ENCODE measurements around the gene F8.
A peak's percentile ranks its signal among the peaks of the same experiment; 100 is the strongest.
"Not testable (repeated sequence)": the region's sequence is repeated elsewhere in the genome, so short reads cannot be mapped to it uniquely, and the experiment has no call there.

F8 gene

GRCh38 chrX:155009994-155010472, 12.5 kb downstream of the F8 start:
- H3K4me3 Mint-ChIP-seq: no peak overlapping the region
- H3K36me3 Mint-ChIP-seq: no peaks in the 10 kb centered on the region
- peaks cover 2% of the 10 kb centered on the region for H3K4me1 Mint-ChIP-seq (ENCODE audit: low read depth)
- H3K27me3 Mint-ChIP-seq: no peaks in the 10 kb centered on the region
- no peaks in the 10 kb centered on the region for H3K9me3 Mint-ChIP-seq (ENCODE audit: low read depth)
- no peak overlapping the region for H3K27ac Mint-ChIP-seq

GRCh38 chrX:155008578-155008977, 13.9 kb downstream of the F8 start:
- H3K27me3 Mint-ChIP-seq; H3K4me3 Mint-ChIP-seq; H3K4me1 Mint-ChIP-seq (ENCODE audit: low read depth); H3K27ac Mint-ChIP-seq; H3K36me3 Mint-ChIP-seq; H3K9me3 Mint-ChIP-seq (ENCODE audit: low read depth): not testable (repeated sequence)

GRCh38 chrX:155006913-155007671, 15.4 kb downstream of the F8 start:
- not testable (repeated sequence) for H3K36me3 Mint-ChIP-seq; H3K4me1 Mint-ChIP-seq (ENCODE audit: low read depth); H3K27ac Mint-ChIP-seq; H3K9me3 Mint-ChIP-seq (ENCODE audit: low read depth); H3K27me3 Mint-ChIP-seq; H3K4me3 Mint-ChIP-seq

GRCh38 chrX:155006379-155006778, 16.1 kb downstream of the F8 start:
- not testable (repeated sequence) for H3K27me3 Mint-ChIP-seq; H3K27ac Mint-ChIP-seq; H3K4me3 Mint-ChIP-seq; H3K9me3 Mint-ChIP-seq (ENCODE audit: low read depth); H3K36me3 Mint-ChIP-seq; H3K4me1 Mint-ChIP-seq (ENCODE audit: low read depth)

- no peak overlapping the region for H3K27ac Mint-ChIP-seq
- no peak overlapping the region for H3K4me3 Mint-ChIP-seq
- H3K27me3 Mint-ChIP-seq: peaks cover 1% of the 10 kb centered on the region
- H3K9me3 Mint-ChIP-seq (ENCODE audit: low read depth): no peaks in the 10 kb centered on the region
- no peaks in the 10 kb centered on the region for H3K4me1 Mint-ChIP-seq (ENCODE audit: low read depth)
- no peaks in the 10 kb centered on the region for H3K36me3 Mint-ChIP-seq
Observed at GRCh38 chrX:155005190-155005589, 17.3 kb downstream of the F8 start.

GRCh38 chrX:155001873-155002272, 20.6 kb downstream of the F8 start:
- no peaks in the 10 kb centered on the region for H3K36me3 Mint-ChIP-seq
- H3K4me1 Mint-ChIP-seq (ENCODE audit: low read depth): no peaks in the 10 kb centered on the region
- no peak overlapping the region for H3K27ac Mint-ChIP-seq
- peaks cover 1% of the 10 kb centered on the region for H3K27me3 Mint-ChIP-seq
- no peak overlapping the region for H3K4me3 Mint-ChIP-seq
- no peaks in the 10 kb centered on the region for H3K9me3 Mint-ChIP-seq (ENCODE audit: low read depth)

- Mint-ChIP-seq H3K4me1 (ENCODE audit: low read depth) (no peaks in the 10 kb centered on the region), H3K27ac (no peak overlapping the region)
Observed at GRCh38 chrX:155000841-155001240, 21.7 kb downstream of the F8 start.

GRCh38 chrX:154998204-154998880, 24.2 kb downstream of the F8 start:
- no peaks in the 10 kb centered on the region for H3K9me3 Mint-ChIP-seq (ENCODE audit: low read depth)
- no peaks in the 10 kb centered on the region for H3K36me3 Mint-ChIP-seq
- H3K4me1 Mint-ChIP-seq (ENCODE audit: low read depth): no peaks in the 10 kb centered on the region
- H3K27me3 Mint-ChIP-seq: peaks cover 1% of the 10 kb centered on the region
- H3K27ac Mint-ChIP-seq: no peak overlapping the region
- no peak overlapping the region for H3K4me3 Mint-ChIP-seq

More at GRCh38 chrX:155000841-155001240, 21.7 kb downstream of the F8 start:
- Mint-ChIP-seq H3K4me3 (no peak overlapping the region), H3K27me3 (peaks cover 1% of the 10 kb centered on the region), H3K9me3 (ENCODE audit: low read depth) (no peaks in the 10 kb centered on the region), H3K36me3 (no peaks in the 10 kb centered on the region)

GRCh38 chrX:154991476-154991875, 31.0 kb downstream of the F8 start:
- Mint-ChIP-seq H3K36me3 (no peaks in the 10 kb centered on the region), H3K4me1 (ENCODE audit: low read depth) (peaks cover 17% of the 10 kb centered on the region), H3K9me3 (ENCODE audit: low read depth) (no peaks in the 10 kb centered on the region), H3K27me3 (no peaks in the 10 kb centered on the region), H3K27ac (peak overlapping the region; percentile 83), H3K4me3 (no peak overlapping the region)

- Mint-ChIP-seq H3K4me3 (peak overlapping the region; percentile 42), H3K36me3 (no peaks in the 10 kb centered on the region), H3K27me3 (no peaks in the 10 kb centered on the region), H3K27ac (peak overlapping the region; percentile 83), H3K9me3 (ENCODE audit: low read depth) (no peaks in the 10 kb centered on the region), H3K4me1 (ENCODE audit: low read depth) (peaks cover 17% of the 10 kb centered on the region)
Observed at GRCh38 chrX:154991039-154991438, 31.5 kb downstream of the F8 start.

GRCh38 chrX:154990496-154990895, 32.0 kb downstream of the F8 start:
- Mint-ChIP-seq H3K4me3 (no peak overlapping the region), H3K27me3 (no peaks in the 10 kb centered on the region), H3K36me3 (no peaks in the 10 kb centered on the region), H3K9me3 (ENCODE audit: low read depth) (no peaks in the 10 kb centered on the region), H3K27ac (peak overlapping the region; percentile 83), H3K4me1 (ENCODE audit: low read depth) (peaks cover 17% of the 10 kb centered on the region)

- Mint-ChIP-seq H3K36me3 (no peaks in the 10 kb centered on the region), H3K9me3 (ENCODE audit: low read depth) (no peaks in the 10 kb centered on the region), H3K27ac (no peak overlapping the region), H3K27me3 (no peaks in the 10 kb centered on the region), H3K4me3 (no peak overlapping the region), H3K4me1 (ENCODE audit: low read depth) (peaks cover 17% of the 10 kb centered on the region)
Observed at GRCh38 chrX:154988719-154989118, 33.8 kb downstream of the F8 start.

GRCh38 chrX:154987940-154988339, 34.6 kb downstream of the F8 start:
- H3K4me3 Mint-ChIP-seq: no peak overlapping the region
- no peaks in the 10 kb centered on the region for H3K9me3 Mint-ChIP-seq (ENCODE audit: low read depth)
- H3K36me3 Mint-ChIP-seq: no peaks in the 10 kb centered on the region
- no peak overlapping the region for H3K27ac Mint-ChIP-seq
- H3K27me3 Mint-ChIP-seq: no peaks in the 10 kb centered on the region
- H3K4me1 Mint-ChIP-seq (ENCODE audit: low read depth): peaks cover 17% of the 10 kb centered on the region

- H3K4me3 Mint-ChIP-seq: no peak overlapping the region
- H3K9me3 Mint-ChIP-seq (ENCODE audit: low read depth): no peaks in the 10 kb centered on the region
- no peaks in the 10 kb centered on the region for H3K27me3 Mint-ChIP-seq
- H3K36me3 Mint-ChIP-seq: no peaks in the 10 kb centered on the region
- H3K4me1 Mint-ChIP-seq (ENCODE audit: low read depth): peaks cover 16% of the 10 kb centered on the region
- no peak overlapping the region for H3K27ac Mint-ChIP-seq
Observed at GRCh38 chrX:154986826-154987575, 35.5 kb downstream of the F8 start.

GRCh38 chrX:154981116-154981411, 41.5 kb downstream of the F8 start:
- H3K4me3 Mint-ChIP-seq: no peak overlapping the region
- peaks cover 7% of the 10 kb centered on the region for H3K4me1 Mint-ChIP-seq (ENCODE audit: low read depth)
- H3K9me3 Mint-ChIP-seq (ENCODE audit: low read depth): peaks cover 4% of the 10 kb centered on the region
- H3K36me3 Mint-ChIP-seq: no peaks in the 10 kb centered on the region
- H3K27ac Mint-ChIP-seq: no peak overlapping the region
- no peaks in the 10 kb centered on the region for H3K27me3 Mint-ChIP-seq
